A549 (cell line): ENCODE data around the gene SYNE2. TPM values are rescaled to one million over a fixed set of nuclear protein-coding genes. Genes with fewer than 3 reads are reported as not detected.

Experiments
- ATAC-seq, 2 experiments: fragments of 200-7000 bp in 1 of 2; fragments of >200 bp in 1 of 2; cut with Nextera tagmentation in 1 of 2; cut with Tn5 transposase in 1 of 2; 3 replicates each; pipeline versions ENCODE4 v1.8.0 to v1.9.1; 2018 to 2020; ENCODE audit warnings: mild to moderate bottlenecking in 1 of 2, moderate library complexity in 1 of 2
- CTCF ChIA-PET: fragments of 300-600 bp; sonication (Branson Sonifier 250); formaldehyde crosslinking; extraction: SDS; loops from one replicate; lab custom pipeline; 2021; ENCODE audit warnings: antibody characterized with exemption, inconsistent platforms; lab: Yijun Ruan, JAX
- POLR2A ChIA-PET: fragments of 350-600 bp; formaldehyde crosslinking; extraction: SDS; loops from one replicate; lab custom pipeline; 2021; ENCODE audit warnings: antibody characterized with exemption, inconsistent platforms; lab: Yijun Ruan, JAX
- DNase-seq, 2 experiments: peaks; one replicate each; pipeline versions ENCODE4 v3.0.0 to v3.0.0-alpha.2; 2011 to 2016; ENCODE audit warnings: low read depth in 1 of 2, low spot score in 1 of 2
- FAIRE-seq: peaks from 2 replicates; lab custom pipeline; 2011; peaks lifted over from hg19 to GRCh38; lab: Jason Lieb, UNC
- H3K27ac ChIP-seq, 2 experiments: fragments of >200 bp; sonication (Bioruptor Twin); formaldehyde crosslinking; 3 replicates each; pipeline ENCODE4 v1.5.1; 2016 to 2017
- H3K4me1 ChIP-seq: fragments of >200 bp; sonication (Bioruptor Twin); formaldehyde crosslinking; 3 replicates; pipeline ENCODE4 v1.6.1; 2016
- H3K4me2 ChIP-seq: fragments of >200 bp; sonication (Bioruptor Twin); formaldehyde crosslinking; 3 replicates; pipeline ENCODE4 v1.6.1; 2016
- H3K4me3 ChIP-seq: fragments of >200 bp; sonication (Bioruptor Twin); formaldehyde crosslinking; 3 replicates; pipeline ENCODE4 v1.5.1; 2016
- H3K9me3 ChIP-seq: fragments of >200 bp; sonication (Bioruptor Twin); formaldehyde crosslinking; 3 replicates; pipeline ENCODE4 v1.6.1; 2016
- ATOH8 ChIP-seq: fragments of 250-450 bp; sonication (Bioruptor Pico); IDR thresholded peaks from 2 replicates; pipeline ENCODE4 v1.5.0; 2020; ENCODE audit warnings: low read depth, mild to moderate bottlenecking, moderate library complexity
- BHLHE40 ChIP-seq: IDR thresholded peaks from 2 replicates; pipeline ENCODE4 v1.6.1; 2012; ENCODE audit warnings: low read depth, low read length, inconsistent platforms
- CEBPB ChIP-seq, 2 experiments: fragments of >200 bp in 1 of 2; sonication (Bioruptor Twin) in 1 of 2; formaldehyde crosslinking in 1 of 2; IDR thresholded peaks; 2 replicates each; pipeline ENCODE4 v1.6.1; 2012 to 2016
- CHD2 ChIP-seq: fragments of 150-350 bp; IDR thresholded peaks from 2 replicates; pipeline ENCODE4 v1.6.1; 2014; ENCODE audit warnings: low read length; ENCODE audit not compliant: partially characterized antibody
- EHMT2 ChIP-seq: fragments of 200-600 bp; sonication (generic); IDR thresholded peaks from 2 replicates; pipeline ENCODE4 v1.6.1; 2016; ENCODE audit warnings: antibody characterized with exemption, low read depth, mild to moderate bottlenecking, moderate library complexity
- EP300 ChIP-seq, 2 experiments: fragments of >200 bp; sonication (Bioruptor Twin); formaldehyde crosslinking; IDR thresholded peaks; 2 replicates in 1 of 2; 3 replicates in 1 of 2; pipeline ENCODE4 v1.6.1; 2016 to 2017
- ESRRA ChIP-seq: fragments of 150-350 bp; IDR thresholded peaks from 2 replicates; pipeline ENCODE4 v1.6.1; 2014; ENCODE audit warnings: mild to moderate bottlenecking, low read length, borderline replicate concordance
- HEYL ChIP-seq: fragments of 250-450 bp; sonication (Bioruptor Pico); IDR thresholded peaks from 2 replicates; pipeline ENCODE4 v1.8.0; 2021; ENCODE audit warnings: mild to moderate bottlenecking, moderate library complexity
- HOXB13 ChIP-seq: fragments of 250-450 bp; sonication (Bioruptor Pico); IDR thresholded peaks from 2 replicates; pipeline ENCODE4 v1.5.0; 2020; ENCODE audit warnings: low read depth, mild to moderate bottlenecking, moderate library complexity
- KDM1A ChIP-seq: fragments of 200-600 bp; sonication (generic); IDR thresholded peaks from 2 replicates; pipeline ENCODE4 v1.6.1; 2016; ENCODE audit warnings: low read depth, mild to moderate bottlenecking
- MAFK ChIP-seq: fragments of 450-650 bp; IDR thresholded peaks from 2 replicates; pipeline ENCODE4 v1.6.1; 2014; ENCODE audit not compliant: partially characterized antibody
- MAZ ChIP-seq: fragments of 150-350 bp; IDR thresholded peaks from 2 replicates; pipeline ENCODE4 v1.6.1; 2014; ENCODE audit warnings: antibody characterized with exemption, low read depth, low read length, borderline replicate concordance
- NPAS2 ChIP-seq: fragments of 250-450 bp; sonication (Bioruptor Pico); IDR thresholded peaks from 2 replicates; pipeline ENCODE4 v1.8.0; 2022; ENCODE audit warnings: mild to moderate bottlenecking, moderate library complexity, borderline replicate concordance
- RAD21 ChIP-seq, 2 experiments: fragments of >200 bp in 1 of 2; sonication (Bioruptor Twin) in 1 of 2; formaldehyde crosslinking in 1 of 2; IDR thresholded peaks in 1 of 2; conservative IDR thresholded peaks in 1 of 2; 2 replicates in 1 of 2; 3 replicates in 1 of 2; pipeline ENCODE4 v1.6.1; 2012 to 2018; ENCODE audit warnings: inconsistent platforms in 1 of 2
- SREBF2 ChIP-seq: fragments of 450-650 bp; IDR thresholded peaks from 2 replicates; pipeline ENCODE4 v1.6.1; 2014; ENCODE audit warnings: mild to moderate bottlenecking, moderate library complexity
- USF2 ChIP-seq: fragments of 450-650 bp; IDR thresholded peaks from 2 replicates; pipeline ENCODE4 v1.6.1; 2014; ENCODE audit warnings: antibody characterized with exemption
- ZC3H11A ChIP-seq: fragments of 450-650 bp; IDR thresholded peaks from 2 replicates; pipeline ENCODE4 v1.6.1; 2014; ENCODE audit warnings: antibody characterized with exemption, mild to moderate bottlenecking
- ZSCAN20 ChIP-seq: fragments of 250-450 bp; sonication (Bioruptor Pico); IDR thresholded peaks from 2 replicates; pipeline ENCODE4 v1.8.0; 2022; ENCODE audit warnings: mild to moderate bottlenecking, moderate library complexity
- WGBS: methylation state at CpG from one replicate; pipeline ENCODE4 v1.1.6; 2017; ENCODE audit errors: missing lambda C conversion rate; 5-methylcytosine and 5-hydroxymethylcytosine counted together
- polyA plus RNA-seq, 4 experiments: library from polyadenylated mRNA; depleted of rRNA in 3 of 4; stranded (reverse); fragments of >200 nt; fragmentation: RNase III in 1 of 4; extraction: RNeasy Plus Mini Kit Qiagen cat#74134 plus additional on column Dnase treatment in 1 of 4; gene quantifications; 2 replicates in 3 of 4; 3 replicates in 1 of 4; pipeline ENCODE4 v1.2.3, GENCODE V29; 2011 to 2017
- TF ChIP-seq, protein P1 (sequence below): fragments of 150-350 bp; IDR thresholded peaks from 2 replicates; pipeline ENCODE4 v1.6.1; 2014; ENCODE audit warnings: low read depth, mild to moderate bottlenecking, low read length

Gene SYNE2
- polyA plus RNA-seq, 2 of the 4 experiments (the other 2 are of a cell fraction), result 3.4 to 11.3 TPM

DNA sequence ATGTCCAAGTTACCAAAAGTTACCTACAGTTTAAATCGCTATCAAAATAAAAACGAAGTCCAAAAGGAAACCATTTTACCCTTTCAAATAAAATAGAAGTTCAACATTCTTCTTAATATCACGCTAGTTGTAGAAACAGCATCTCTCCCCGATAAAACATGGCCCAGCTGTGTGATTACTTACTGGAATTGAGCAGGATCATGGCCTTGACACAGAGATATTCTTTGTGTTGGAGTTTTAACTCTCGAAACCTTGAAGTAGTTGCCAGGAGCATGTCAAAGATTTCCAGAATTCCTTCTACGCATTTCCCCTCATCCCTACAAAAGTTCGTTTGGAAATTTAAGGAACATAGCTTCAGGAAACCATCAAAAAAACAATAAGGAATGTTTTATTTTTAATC, 396.6 kb downstream of the SYNE2 start:
- Histone ChIP-seq H3K27ac (no peak overlapping the region), H3K4me1 (peaks cover 3% of the 10 kb centered on the region; the same call in 1 of the 3 replicates), H3K4me3 (no peak overlapping the region), H3K4me2 (no peak overlapping the region), H3K9me3 (no peaks in the 10 kb centered on the region)
- DNase-seq, result no peak
- CTCF ChIA-PET, result interaction anchor here (0.6 to 0.9 kb wide), 2 partner anchors 10 to 113 kb away, joined by 3 read pairs; no protein-coding TSS in a partner anchor
- TF ChIP-seq EHMT2, result no peak
- no peak for TF ChIP-seq ESRRA
- TF ChIP-seq ATOH8 (CRISPR knock-in tag), result no peak
- no peak for TF ChIP-seq KDM1A
- no peak for TF ChIP-seq CEBPB (IDR thresholded peaks at IDR 0.05)
- ATAC-seq, result no peak
- no peak for FAIRE-seq
- POLR2A ChIA-PET, result no interaction called here
- WGBS, result 69% methylated on average over 7 of the region's 7 CpGs

DNA sequence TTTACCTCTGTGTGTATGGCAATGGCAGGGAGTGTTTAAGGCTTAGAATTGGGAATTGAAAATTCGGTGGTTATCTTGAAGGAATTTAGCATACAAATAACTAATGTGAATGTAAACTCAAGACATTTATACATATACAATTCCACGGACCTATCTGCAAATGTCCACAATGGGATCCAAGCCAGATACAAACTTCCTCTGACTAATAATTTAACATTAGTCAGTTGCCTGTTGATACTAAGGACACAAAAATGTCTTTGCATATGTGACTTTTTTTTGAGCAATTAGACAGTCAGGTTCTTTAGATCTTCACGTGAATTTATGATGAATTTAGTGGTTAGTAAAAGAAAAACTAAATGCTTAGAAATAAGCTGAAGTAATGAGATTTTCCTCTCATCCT, 400.9 kb downstream of the SYNE2 start:
- CTCF ChIA-PET, result no interaction called here
- ATAC-seq (no peak), FAIRE-seq (no peak), DNase-seq (no peak)
- Histone ChIP-seq H3K4me3 (no peak overlapping the region), H3K4me2 (no peak overlapping the region), H3K4me1 (peaks cover 3% of the 10 kb centered on the region; the same call in 1 of the 3 replicates), H3K27ac (no peak overlapping the region), H3K9me3 (no peaks in the 10 kb centered on the region)
- no peak for TF ChIP-seq SREBF2
- no peak for TF ChIP-seq ZSCAN20 (CRISPR knock-in tag)
- TF ChIP-seq EHMT2, result no peak
- TF ChIP-seq CEBPB (IDR thresholded peaks at IDR 0.05), result no peak
- TF ChIP-seq NPAS2 (CRISPR knock-in tag), result no peak
- no peak for TF ChIP-seq ESRRA
- no peak for TF ChIP-seq EP300 (IDR thresholded peaks at IDR 0.05)
- TF ChIP-seq HOXB13 (CRISPR knock-in tag), result no peak
- no peak for TF ChIP-seq CHD2
- no peak for TF ChIP-seq MAFK
- TF ChIP-seq, protein P1, sequence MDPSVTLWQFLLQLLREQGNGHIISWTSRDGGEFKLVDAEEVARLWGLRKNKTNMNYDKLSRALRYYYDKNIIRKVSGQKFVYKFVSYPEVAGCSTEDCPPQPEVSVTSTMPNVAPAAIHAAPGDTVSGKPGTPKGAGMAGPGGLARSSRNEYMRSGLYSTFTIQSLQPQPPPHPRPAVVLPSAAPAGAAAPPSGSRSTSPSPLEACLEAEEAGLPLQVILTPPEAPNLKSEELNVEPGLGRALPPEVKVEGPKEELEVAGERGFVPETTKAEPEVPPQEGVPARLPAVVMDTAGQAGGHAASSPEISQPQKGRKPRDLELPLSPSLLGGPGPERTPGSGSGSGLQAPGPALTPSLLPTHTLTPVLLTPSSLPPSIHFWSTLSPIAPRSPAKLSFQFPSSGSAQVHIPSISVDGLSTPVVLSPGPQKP, result no peak
- WGBS, result 10% methylated on average over 3 of the region's 3 CpGs
- POLR2A ChIA-PET, result no interaction called here

DNA sequence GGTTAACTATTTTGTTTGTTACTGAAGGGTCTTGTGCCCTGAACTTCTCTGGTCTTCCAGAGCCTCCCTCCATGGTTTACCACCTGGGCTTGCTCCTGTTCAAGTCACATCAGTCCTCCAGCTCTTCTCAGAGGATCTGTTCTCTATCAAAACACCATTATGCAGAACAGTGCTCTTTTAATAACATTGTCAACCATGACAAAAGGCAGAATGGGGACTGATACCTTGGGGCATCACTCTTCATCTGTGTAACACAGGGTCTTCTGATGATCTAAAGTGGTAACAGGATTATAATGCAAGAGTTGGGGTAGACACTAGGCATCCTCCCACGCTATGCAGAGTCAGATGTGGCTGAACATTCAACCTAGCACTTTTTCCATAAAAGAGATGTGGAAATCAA, 403.0 kb downstream of the SYNE2 start:
- WGBS, result 32% methylated on average over 1 of the region's 1 CpG
- H3K4me3 ChIP-seq, result no peak overlapping the region
- H3K4me1 ChIP-seq, result peaks cover 3% of the 10 kb centered on the region; the same call in 1 of the 3 replicates
- DNase-seq (no peak), FAIRE-seq (no peak), ATAC-seq (no peak)
- no peak overlapping the region for H3K27ac ChIP-seq
- POLR2A ChIA-PET, result no interaction called here
- TF ChIP-seq CHD2, result no peak
- no peak for TF ChIP-seq USF2
- no peak for TF ChIP-seq HEYL (CRISPR knock-in tag)
- TF ChIP-seq MAZ, result no peak
- no peak for TF ChIP-seq ZC3H11A
- TF ChIP-seq RAD21 (conservative IDR thresholded peaks at IDR 0.05 in 1 of 2, IDR thresholded peaks at IDR 0.05 in 1 of 2), result no peak
- TF ChIP-seq BHLHE40, result no peak
- CTCF ChIA-PET, result no interaction called here
- no peaks in the 10 kb centered on the region for H3K9me3 ChIP-seq
- H3K4me2 ChIP-seq, result no peak overlapping the region
